Ammon's horn (tissue), 1 donor: ENCODE results near the gene SATB1.

Experiments
- DNase-seq: peaks from one replicate; pipeline ENCODE4 v3.0.0-alpha.2; 2016; ENCODE audit warnings: low spot score

Gene SATB1

DNA sequence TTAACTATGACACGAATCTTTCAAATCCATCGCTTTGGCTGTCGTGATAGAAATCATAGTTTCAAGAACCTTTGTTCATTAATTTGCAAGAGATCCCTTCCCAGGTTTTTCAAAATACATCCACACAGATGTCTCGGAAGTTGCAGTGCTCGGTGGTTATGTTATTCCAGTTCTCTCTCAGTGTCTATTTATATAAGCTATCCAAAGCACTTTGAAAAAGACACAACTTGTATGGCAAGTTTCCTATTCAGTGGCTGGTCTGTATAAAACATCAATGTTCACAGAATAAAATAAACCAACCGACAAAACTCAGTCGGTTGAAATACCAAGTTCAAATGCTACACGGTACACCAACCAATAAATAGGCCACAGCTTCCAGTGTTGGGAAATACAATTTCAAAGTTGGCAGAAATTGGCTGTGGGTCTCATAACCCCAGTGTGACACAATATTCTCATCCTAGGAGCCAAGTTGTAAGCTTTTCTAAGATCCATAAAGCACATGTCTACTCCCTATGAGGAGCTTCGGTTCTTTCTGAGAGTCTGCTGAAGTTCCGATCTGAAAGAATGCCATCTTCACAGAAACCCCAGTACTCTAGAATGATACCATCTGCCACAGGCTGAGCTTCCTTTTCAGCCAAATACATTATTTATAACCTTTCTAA is 23.7 kb downstream of the SATB1 start:
- DNase-seq, result no peak

DNA sequence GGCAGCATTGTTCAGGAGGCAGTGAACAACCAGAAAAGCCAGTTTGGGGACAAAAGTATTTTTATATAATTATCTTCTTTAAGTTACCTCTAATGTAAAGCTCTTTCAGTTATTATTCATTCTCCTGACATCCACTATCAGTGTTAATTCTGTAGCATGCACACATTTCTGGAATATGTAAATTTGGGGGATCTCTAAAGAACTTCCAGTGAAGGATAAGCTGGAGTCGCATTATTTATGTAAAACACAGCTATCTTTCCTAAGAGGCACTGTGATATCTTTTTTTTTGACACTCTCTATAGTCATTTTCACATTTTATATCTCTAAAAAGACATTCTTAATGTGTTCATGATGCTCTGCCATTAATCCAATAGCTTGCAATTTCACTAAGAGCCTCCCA is 26.7 kb downstream of the SATB1 start:
- no peak for DNase-seq

DNA sequence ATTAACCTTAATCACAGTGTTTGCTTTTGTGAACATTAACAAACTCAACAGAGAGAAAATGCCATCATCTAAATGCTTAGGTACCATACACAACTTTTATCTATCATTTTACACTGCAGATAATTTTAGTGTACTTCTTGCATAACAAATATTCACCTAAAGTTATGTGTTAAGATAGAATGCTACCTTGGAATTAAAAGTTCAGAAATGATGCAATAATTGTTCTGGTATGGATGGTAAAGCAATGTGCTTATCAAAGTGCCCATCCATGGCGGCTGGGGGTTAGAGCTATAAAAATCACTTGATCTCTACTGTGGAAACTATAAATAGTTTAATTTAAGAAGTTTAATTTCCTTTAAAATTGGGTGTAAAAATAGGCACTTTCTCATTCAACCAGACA is 28.7 kb downstream of the SATB1 start:
- DNase-seq, result no peak

DNA sequence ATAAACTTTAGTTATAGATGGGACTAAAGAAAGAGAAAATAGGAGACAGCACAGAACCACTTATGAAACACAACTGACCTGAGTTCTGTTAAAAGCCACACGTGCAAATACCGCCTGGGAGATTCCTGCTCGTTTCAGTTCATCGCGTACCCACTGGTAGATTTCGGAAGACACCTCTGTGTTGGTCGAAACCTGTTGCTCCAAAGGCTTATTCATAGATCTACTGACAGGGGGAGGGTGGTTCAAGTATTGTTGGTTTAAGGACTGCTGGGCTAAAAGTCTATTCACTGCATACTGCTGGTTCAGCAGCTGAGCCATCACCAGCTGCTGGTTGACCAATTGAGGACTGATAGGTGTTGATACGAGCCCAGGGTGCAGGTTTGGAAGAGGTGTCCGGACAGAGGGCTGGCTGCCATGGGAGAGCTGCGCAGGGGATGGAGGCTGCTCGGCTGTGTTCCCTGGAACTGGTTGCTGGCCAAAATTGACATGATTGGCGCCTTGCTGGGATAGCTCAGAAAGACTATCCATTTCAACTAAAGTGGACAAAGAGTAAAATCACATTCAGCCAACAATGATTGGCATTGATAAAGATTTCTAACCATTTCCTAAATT is 30.6 kb downstream of the SATB1 start:
- no peak for DNase-seq

DNA sequence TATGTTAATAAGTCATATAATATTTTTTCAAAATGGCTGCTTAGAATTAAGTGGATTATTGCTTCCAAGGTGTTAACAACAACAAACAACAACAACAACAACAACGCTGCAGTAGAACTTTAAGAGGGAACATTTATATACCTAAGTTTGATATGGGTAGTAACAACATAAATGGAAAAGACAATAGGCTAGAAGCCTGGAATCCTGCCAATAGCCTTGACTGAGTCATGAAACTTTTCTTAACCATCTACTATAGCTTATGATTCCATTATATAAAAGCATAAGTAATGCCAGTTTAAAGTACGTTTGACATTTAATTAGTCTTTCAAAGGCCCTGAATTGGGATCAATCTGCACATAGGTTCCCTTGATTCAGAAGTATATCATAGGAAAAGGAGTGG is 31.2 kb downstream of the SATB1 start:
- DNase-seq, result no peak

DNA sequence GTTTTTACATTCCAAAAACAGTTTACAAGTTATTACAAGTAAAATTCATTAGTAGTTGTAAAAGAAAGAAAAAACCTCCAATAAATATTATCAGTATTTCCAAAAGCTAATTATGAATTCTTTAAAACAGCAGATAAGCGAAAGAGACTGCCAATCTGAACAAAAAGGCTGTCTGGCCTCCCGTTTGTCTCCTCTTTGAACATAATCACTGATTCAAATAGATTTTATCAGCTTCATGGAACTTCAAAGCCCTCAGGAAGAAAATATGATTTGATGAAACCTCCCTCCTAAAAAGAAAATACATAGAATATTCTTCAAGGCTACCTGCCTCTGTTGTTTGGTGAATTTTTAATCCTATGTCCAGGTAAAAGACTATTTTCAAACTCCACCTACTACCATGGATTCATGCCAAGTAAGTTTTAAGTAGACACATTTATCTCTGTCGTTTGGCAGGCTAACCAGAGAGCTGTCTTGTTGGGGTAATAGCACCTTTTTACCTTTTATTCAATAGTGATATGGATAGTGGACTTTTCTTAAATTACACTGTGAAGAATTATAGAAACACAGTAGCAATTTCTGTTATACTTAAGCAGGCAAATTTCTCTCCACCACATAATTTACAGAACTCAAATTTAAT is 35.0 kb downstream of the SATB1 start:
- no peak for DNase-seq

DNA sequence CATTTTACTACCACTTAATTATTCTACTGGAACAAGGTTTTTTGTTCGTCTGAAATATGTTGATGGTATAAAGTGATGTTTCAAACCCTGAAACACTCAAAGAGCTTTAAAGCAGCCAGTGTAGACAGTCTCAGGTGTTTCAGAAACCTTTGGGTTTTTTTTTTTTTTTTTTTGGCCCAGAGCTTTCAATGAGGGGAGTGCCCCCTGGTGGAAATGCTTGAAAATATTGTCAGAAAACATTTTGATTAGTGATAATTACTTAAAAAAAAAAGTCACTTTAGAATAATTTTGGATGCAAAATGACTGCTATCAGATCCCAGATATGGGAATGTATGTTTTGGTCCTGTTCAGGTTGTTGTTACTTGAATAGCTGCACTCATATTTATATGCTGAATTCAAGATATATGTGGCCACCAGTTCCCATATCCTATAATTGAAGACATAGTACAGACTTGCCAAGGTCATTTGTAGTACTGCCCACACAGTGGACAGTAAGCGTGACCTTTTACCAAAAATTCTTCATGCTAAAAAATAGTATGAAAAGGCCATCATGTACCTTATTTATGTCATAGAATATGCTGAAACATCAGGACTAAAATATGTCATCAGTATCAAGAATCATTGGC is 35.9 kb downstream of the SATB1 start:
- no peak for DNase-seq

DNA sequence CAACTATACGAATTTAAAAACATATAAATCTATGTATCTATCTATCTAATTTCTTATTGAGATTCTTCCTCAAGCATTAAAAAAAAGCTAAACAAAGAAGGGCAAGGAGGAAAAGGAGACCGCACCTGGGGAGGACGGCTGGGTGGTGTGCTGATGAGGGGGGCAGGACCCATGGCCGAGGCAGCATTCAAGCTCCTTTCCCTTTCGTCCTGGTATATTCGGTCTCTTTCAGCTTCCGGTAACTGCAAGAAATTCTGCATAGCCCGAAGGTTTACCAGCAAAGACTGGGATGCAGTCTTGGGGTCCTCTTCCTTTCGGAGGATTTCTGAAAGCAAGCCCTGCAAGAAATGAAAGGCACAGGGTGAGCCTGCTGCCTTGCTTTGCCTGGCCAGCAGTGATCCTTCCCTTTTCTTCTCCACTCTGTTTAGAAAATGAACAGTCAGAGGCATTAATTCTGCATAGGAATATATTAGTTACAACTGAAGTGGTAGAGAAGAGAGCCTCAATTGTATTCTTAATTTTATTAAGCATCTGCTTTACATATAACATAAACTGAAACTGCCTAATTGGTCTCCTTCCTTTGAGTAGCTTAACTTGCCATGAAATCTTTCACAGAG is 38.8 kb downstream of the SATB1 start:
- DNase-seq, result no peak

DNA sequence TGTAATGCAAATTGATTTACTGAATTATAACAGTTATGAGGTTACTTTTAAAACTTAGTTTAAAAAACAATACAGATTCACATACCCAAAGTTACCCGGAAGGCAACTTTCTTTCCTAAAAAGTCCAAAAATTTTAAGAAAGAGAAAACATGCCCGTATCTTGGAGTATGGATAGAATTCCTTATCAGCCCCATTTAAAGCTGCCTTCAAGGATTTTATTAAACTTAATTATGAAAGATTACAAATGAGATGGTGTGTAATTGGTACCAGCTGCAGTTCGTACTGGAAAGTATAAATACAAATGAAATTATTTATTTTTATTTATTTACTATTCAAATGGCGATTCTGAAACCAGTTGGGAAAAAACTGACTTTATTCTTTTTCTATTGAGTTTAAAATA is 39.4 kb downstream of the SATB1 start:
- no peak for DNase-seq

DNA sequence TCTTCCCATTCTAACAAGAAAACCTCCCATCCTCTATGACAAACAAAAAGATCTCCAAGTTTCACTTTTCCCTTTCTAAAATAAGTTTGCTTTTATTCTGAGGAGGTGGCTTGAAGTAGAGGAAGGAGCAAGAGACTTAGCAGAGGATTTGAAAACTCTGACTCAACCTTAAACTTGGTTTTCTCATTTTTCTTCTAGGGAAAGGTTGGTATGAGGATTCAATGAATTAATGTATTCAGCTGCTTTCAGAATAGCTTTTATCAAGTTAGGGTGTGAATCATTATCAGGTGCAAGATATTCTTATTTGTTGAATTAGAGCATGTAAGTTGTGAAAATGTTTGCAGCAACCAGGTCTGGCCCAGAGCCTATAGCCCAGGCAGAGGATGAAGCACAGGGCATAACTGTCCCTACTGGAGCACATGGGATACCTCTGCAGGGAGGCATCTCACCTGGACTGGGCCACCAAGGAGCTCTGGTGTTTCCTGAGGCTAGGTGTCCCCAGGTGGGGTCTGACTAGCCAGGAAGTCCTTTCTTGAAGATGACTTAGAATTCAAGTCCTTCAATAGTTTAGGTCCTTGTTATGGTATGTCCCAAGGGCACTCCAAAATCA is 42.3 kb downstream of the SATB1 start:
- DNase-seq, result no peak

DNA sequence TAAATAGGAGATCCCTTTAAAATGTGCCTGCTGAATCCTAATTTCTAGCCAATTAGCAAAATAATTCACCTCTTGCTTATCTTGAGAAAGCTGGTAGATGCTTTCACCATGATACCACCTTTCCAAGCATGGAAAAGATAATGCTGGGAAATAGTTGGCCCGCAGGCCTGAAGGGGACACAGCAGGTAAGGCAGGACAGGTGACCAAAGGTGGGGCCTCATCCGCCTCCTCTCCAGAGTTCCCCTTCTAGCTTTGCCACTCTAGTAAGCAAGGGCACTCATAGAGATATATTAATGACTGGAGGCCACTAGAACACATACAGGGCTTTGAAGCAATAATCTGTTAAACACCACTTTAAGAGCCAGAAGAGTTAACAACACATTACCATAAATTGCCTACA is 45.5 kb downstream of the SATB1 start:
- no peak for DNase-seq

DNA sequence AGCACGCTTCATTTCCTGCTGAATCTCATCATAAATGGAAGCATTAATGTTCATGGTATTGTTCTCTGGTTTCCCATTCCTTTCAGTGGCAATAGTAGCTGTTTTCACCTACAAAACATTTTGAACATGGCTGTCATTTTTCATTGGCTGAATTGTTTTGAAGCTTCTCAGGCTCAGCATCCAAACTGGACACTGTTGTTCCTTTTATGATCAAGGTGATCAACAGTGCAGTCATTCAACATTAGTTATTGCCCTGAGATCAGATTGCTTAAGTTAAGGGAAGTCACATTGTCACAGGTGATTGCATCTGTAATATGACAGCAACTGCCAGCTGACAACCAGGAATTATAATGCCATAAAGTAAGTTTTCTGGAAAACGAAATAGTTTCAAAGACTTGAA is 46.9 kb downstream of the SATB1 start:
- no peak for DNase-seq

DNA sequence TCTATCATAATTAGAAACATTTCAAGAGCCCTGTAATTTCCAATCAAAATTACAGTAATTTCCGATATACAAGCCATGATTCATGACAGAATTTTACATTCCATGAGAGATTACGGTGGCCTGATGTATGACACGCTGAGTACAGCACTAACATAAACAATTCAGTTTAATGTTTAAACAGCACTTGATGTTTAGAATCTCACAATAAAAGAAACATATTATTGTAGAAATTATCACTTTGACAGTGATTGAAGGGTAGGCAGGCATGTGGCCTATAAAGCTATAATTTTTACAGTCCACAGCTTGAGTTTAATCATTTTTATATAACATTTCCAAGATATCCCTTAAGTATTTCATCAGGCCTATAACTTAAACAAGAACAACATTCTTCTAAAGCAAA is 48.5 kb downstream of the SATB1 start:
- no peak for DNase-seq

DNA sequence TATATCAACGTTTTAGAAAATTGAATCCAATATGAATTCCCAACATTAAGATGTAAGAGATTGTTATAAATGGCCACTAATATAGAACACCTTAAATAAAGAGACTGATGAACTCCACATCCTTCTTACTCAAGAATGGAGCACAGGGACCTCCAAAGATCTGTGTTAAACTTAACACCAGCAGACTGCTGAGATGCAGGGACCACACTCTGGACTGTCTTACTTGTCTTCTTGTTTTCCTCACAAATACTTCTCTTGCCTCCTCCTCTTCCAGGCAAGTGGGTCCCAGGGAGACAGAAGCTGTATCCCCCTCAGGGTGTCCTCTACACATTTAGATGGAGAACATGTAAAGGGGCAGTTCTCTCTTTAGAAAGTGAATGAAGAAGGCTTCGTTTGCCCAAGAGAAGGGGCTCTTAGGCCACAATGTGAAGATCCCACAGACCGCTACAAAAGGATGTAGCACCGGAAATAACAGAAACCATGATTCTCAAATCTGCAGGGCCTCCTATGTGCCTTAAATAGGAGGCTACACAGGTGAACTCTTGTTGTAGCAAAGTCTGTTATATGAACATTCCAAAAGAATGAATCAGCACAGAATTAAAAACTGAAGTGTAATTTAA is 52.2 kb downstream of the SATB1 start:
- DNase-seq, result no peak

DNA sequence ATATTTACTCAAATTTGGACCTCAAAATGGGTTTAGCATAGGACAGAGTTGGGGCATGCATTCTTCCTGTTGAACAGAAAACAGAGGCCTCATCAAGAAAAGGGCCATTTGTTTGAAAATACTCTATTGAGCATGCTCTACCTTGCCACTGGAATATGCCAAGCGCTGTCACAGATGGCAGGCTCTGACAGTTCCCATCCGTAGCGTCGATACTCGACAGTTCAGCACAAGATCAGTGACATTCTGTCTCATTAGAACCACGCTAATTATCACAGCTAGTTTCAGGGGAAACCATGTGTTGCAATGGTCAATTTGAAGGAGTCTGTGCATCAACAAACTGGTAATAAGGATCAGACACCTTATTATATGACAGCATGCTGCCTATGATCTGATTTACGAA is 54.5 kb downstream of the SATB1 start:
- peak; percentile 41 for DNase-seq

DNA sequence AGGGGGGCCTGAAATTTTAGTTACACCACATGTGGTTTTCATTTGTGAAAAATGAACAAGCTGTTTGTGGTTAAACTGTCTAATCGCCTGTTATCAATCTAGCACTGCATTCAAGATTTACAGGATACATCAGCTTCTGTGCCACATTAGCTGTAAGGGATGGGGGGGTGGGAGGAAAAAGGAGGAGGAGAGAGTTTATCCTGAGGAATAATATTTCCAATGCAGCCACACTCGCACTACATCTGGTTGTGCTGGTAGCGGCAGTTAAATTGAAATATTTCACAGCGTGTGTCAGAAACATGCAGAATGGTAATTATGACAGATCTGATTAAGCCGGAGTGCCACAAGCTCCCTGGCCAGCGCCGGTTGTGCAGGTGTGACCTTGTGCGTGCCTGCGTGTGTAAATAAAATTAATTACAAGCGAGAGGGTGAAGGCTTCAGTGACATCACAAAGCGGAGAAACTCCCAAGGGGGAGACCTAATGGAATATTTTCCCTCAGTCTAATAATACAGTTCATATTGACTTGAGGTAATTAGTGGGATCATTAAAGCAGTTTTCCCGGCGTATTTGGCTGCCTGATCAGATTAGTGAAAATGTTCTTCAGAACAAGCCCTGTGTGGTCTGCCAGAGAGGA is 55.5 kb downstream of the SATB1 start:
- DNase-seq, result no peak

DNA sequence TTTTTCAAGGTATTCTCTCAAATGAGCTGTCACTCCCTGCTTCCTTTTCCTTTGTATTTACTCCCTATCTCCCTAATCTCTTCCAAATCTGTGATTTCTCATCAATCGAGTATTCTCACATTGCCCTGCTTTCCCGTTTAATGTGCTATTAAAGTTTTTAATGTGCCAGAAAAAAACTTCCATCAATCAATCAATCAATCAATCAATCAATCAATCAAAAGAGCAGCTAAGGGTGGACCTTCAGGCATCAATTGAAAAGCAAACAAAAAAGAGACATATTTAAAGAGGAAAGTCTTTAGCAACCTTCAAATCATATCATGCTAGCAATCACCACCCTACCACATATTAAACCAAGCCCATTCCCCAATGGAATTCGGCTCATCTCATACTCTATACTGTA is 58.9 kb downstream of the SATB1 start:
- DNase-seq, result no peak

DNA sequence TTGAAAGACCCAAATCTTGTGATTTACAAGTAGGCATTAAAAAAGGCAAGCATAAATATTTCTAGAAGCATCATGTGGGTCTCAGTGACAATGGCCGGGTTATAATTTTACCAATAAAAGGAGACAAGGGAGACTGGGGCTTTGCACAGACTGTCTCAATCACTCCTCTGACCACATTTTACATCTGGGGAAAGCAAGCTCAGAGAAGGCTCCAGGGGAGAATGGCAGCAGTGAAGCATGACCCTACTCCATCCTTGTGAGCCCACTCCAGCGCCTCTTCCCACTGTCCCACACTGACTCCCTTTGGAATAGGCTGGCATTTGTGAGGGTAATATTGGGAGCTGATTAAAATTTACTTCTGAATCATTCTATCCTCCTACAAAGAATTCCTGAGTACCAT is 61.8 kb downstream of the SATB1 start:
- no peak for DNase-seq

DNA sequence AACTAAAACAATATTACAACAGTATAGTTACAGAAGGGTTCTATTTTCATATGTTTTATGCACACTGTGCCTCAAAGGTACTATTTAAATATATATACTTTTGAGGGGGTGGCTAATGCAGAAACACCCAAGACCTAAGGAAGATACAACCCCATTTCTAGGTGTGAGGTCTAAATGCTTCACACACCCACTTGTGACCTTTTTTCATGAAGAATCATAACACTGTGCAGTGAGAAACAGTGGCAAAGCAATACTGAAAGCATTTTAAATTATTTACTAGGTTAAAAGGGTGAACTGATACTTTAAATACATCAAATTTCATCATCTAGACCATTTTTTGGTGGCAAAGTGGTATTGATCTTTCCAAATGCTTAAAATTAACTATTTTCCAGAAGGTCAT is 67.4 kb downstream of the SATB1 start:
- DNase-seq, result no peak

DNA sequence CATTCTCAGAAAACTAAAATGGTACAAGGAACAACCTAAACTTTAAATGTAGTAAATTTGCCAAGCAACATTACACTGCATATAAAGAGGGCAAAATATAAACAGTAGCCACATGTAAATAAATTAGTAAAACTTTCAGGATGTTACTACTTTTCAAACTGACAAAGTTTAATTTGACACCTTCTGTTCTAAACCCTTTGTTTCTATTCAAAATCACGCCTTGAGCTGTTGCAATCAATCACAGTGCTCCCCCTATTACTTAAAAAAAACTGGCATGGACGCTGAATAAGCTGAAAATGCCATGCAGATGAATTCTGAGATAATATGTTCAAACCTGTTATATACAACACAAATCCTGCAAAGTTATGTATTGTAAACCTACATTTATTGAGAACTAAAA is 69.3 kb downstream of the SATB1 start:
- DNase-seq, result no peak

DNA sequence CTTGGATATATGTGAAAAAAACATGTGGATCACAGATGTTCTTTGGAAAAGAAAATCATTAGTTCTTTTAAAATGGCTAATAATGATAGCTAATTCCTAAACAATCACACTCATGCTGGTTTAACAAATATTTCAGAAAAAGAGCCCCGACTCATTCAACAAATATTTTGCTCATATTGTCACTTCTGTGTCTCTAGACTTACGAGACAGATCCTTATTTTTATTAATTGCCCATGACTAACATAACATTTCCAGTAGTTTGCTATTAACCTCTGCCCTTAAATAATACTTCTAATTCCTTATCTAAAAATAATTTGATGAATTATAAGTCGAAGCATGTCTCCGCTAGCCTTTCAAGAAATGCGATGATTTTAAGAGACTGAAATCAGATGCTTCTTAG is 70.4 kb downstream of the SATB1 start:
- no peak for DNase-seq
